GM21619 (cell line): ENCODE data around the gene TCHHL1.

Source experiments
- ATAC-seq: cut with Tn5 transposase; IDR thresholded peaks from one replicate; pipeline ENCODE4 v1.9.1; 2021; ENCODE audit not compliant: unreplicated experiment

TCHHL1 gene

DNA sequence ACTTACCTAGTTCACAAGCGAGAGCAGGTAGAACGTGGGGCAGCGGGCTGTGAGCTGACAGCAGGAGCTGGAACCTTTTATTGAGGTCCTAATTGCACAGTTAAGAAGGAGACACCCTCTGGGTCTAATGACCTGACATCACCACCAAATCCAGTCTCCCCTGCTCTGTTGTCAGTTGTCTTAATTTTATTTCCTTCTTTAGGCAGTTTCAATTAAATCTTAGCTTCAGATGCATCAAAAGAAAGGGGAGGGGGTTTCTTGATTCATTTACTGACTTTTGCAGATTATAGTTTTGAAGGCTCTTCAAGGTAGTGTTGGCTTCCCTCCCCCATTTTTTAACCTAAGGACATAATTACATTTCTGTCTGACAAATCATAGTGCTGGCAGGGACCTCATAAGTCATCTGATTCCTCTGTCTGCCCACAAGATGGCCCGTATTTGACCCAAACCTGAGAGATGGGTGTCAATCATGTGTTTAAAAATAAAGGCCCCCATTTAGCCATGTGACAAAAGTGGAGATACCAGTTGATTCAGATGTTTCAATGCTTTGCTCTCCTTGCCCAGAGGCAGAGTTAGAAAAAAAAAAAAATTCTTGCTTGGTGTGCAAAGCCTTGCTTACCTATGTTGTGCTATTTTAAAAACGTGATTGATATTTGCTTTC is at the start of gene TCHHL1:
TCHHL1 (minus strand) TSS at position 51 of the 661 bp plus-strand sequence. CDS start 921 bp downstream, outside the sequence.
- no peak for ATAC-seq

DNA sequence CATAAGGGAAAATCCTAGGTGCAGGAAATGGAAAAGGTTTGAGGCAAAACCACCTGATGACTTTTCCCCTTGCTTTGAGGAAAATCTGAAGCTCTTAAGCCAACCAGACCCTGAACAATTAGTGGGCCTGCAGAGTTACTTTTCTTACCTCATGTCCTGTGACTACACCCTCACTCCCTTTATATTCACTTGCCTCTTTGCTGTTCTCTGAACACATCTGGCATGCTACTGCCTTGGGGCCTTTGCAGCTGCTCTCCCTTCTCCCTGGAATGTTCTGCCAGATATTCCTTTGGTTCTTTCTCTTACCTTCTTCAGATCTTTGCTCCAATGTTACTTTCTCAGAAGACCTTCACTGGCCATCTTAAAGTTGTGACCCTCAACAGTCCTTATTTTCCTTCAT is 48.4 kb upstream of the TCHHL1 start:
- ATAC-seq, result no peak

DNA sequence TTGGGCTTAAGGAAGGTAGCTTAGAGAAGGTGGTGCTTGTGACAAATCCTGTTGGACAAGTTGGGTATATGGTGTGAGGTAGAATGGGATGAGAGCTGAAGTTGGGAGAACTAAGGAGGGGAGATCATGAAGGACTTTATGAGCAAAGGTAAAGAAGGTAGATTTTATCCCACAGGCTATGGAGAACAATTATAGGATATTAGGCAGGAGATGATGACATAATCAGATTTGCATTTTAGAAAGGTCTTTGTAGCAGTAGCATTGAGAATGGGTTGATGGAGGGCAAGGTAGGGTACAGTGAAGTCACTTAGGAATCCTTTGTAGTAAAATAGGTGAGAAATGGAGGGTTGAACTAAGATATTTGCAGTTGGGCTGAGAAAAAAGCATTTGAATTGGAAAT is 41.3 kb upstream of the TCHHL1 start:
- no peak for ATAC-seq

- no peak for ATAC-seq
Observed at GRCh38 chr1:152127673-152128072, 38.8 kb upstream of the TCHHL1 start.

DNA sequence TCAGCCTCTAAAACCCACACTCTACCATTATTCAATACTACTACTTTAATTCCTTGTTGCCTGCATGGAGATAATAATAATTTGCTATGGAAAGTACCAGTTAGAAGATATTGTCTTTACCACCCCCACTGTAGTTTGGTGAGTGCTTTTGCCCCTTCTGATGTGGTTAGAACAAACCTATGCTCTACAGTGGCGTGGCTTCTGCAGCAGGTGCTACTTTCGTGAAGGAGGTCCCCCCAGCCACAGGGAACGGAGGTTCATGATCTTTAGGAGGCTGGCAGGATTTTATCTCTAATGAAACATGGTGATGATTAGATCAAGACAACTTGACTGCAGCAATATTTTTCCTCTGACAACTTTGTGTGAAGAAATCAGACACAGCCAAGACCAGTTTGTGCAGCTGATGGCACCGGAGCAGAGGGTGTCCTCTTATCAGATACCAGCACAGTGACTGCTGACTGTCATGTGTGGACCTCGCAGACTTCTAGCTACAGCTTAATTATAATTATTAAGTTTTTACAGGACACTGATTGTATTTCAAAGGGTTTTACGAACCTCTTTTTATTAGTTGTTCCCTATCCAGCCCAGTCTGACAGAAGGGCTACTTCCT is 37.1 kb upstream of the TCHHL1 start:
- ATAC-seq, result no peak

DNA sequence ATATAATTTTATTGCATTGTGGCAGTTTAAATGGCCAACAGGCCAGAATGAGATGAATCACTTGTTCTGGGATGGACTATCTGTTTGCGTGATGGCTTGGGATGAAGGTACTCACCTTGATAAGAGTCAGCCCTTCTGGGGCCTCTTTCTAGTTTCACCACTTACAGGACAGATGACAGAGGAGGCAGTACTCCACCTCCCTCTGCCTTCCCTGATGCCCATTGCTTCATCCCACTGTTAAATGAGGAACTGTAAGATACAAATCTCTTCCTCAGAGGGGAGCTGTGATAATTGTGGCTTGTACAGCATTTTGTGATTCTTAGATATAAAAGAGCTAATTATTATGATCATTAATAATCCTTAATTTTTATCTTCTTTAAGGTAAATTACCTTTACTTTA is 30.1 kb upstream of the TCHHL1 start:
- no peak for ATAC-seq

DNA sequence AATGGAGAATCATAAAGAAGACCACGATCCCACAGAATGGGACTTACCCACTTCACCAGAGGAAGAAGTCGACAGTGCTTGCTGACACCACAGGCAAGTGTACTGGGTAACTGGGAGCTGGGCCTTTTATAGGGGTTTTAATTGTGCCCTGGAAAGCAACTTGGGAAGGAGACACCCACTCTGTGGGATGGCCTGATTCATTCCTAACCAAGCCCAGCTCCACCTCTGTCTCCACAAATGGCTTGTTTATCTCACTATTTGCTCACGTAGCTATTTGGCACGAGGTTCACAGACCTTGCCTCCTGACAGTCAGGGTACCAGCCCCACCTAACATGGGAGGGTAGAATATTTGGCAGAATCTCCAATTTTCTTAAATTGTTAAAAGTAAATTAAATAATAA is 26.5 kb upstream of the TCHHL1 start, which contains the start of gene TCHH:
TCHH (minus strand) TSS at position 101 of the 400 bp plus-strand sequence. CDS start 1,364 bp downstream, outside the sequence.
- no peak for ATAC-seq

DNA sequence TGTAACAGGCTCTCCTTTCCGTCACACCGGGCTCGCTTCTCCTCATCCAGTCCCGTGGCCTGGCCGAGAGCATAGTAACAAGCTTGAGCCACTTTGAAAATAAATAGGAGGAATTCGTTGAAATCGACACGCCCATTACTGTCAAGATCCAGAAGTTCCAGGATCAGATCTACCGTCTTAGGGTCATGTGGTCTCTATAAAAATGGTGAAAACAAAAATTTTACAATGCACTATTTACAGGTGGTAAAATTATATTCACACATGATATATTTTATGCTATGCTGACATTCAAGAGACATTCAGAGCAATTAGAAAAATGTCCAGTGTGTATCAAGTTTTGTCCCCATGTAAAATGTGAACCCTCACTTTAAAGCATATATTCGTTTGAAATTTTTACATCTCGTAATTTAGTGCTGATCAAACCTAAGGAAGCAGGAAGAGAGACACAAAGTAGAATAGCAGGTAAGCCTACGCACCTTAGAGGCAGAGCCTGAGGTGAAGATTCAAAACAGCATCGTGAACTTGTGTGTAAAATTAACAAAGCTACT is 24.1 kb upstream of the TCHHL1 start:
- ATAC-seq, result no peak

DNA sequence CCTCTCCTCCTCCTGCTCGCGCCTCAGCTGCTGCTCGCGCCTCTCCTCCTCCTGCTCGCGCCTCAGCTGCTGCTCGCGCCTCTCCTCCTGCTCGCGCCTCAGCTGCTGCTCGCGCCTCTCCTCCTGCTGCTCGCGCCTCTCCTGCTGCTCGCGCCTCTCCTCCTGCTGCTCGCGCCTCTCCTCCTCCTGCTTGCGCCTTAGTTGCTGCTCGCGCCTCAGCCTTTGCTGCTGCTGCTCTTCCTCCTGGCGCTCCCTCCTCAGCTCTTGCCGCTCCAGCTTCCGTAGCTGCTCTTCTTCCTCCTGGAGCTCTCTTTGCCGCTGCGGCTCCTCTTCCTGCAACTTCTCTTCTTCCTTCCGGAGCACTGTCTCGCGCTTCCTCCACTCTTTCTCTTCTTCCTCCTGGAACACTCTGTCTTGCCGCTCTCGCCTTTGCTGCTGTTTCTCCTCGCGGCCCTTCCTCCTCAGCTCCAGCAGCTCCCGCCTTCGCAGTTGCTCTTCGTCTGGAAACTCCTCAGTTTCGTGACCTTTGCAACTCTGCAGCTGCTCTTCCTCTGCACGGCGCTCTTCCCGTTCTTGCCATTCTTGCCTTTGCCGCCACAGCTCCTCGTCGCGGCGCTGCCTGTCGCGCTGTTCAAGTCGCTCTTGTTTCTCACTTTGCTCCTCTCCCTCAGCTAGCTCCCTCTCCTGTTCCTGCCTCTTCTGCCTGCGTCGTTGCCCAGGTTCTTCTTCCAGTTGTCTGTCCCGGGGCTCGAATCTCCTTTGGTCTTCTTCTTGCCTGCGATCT is 23.4 kb upstream of the TCHHL1 start:
- no peak for ATAC-seq

DNA sequence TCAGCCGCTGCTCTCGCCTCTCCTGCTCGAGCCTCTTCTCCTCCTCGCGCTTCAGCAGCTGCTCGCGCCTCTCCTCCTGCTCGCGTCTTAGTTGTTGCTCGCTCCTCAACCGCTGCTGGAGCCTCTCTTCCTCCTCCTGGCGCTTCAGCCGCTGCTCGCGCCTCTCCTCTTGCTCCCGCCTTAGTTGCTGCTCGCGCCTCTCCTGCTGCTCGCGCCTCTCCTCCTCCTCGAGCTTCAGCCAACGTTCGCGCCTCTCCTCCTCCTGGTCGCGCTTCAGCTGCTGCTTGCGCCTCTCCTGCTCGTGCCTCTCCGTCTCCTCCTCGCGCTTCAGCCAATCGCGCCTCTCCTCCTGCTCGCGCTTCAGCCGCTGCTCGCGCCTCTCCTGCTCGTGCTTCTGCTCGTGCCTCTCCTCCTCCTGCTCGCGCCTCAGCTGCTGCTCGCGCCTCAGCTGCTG is 22.7 kb upstream of the TCHHL1 start:
- no peak for ATAC-seq

DNA sequence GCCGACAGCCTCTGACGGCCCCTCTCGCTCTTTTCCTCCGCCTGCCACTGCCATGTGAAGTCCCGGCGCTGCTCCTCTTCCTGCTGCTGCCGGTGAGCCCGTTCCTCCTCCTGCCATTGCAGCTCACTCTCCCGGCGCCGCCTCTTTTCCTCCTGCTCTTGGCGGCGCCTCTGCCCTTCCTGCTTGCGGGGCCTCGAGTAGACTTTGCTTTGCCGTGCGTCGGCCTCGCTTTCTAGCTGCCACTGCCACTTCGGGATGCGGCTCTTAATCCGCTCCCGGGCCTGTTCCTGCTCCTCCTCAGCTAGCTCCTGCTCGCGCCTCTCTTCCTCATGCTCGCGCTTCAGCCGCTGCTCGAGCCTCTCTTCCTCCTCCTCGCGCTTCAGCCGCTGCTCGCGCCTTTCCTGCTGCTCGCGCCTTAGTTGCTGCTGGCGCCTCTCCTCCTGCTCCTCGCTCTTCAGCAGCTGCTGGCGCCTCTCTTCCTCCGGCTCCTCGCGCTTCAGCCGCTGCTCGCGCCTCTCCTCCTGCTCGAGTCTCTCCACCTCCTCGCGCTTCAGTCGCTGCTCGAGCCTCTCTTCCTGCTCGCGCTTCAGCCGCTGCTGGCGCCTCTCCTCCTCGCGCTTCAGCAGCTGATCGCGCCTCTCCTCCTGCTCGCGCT is 22.1 kb upstream of the TCHHL1 start:
- ATAC-seq, result no peak

GRCh38 chr1:152110365-152110859 is 21.5 kb upstream of the TCHHL1 start:
- ATAC-seq, result no peak

DNA sequence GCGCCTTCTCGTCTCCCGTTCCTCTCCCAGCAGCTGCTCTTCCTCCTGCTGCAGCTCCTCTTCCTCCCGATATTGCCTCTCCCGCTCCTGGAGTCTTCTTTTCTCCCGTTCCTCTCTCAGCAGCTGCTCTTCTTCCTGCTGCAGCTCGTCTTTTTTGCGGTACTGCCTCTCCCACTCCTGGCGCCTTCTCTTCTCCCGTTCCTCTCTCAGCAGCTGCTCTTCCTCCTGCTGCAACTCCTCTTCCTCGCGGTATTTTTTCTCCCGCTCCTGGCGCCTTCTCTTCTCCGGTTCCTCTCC is 21.1 kb upstream of the TCHHL1 start:
- no peak for ATAC-seq

DNA sequence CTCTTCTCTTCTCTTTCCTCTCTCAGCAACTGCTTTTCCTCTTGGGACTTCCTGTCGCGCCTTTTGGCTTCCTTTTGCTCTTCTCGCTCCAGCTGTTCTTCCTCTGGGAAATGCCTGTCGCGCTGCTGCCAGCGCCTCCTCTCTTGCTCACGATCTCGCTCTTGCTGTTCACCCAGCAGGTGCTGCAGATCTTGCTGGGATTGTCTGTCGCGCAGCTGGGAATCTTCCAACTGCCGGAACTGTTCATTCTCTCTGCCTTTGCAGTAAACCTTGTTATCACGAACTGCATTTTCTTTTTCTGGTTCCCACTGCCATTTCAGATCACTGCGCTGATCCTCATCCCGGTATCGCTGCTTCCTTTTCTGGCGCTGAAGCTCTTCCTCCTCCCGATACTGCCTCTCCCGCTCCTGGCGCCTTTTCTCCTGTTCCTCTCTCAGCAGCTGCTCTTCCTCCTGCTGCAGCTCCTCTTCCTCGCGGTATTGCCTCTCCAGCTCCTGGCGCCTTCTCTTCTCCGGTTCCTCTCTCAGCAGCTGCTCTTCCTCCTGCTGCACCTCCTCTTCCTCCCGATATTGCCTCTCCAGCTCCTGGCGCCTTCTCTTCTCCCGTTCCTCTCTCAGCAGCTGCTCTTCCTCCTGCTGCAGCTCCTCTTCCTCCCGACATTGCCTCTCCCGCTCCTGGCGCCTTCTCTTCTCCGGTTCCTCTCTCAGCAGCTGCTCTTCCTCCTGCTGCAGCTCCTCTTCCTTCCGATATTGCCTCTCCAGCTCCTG is 20.6 kb upstream of the TCHHL1 start:
- no peak for ATAC-seq

- no peak for ATAC-seq
Observed at GRCh38 chr1:152108882-152109222, 20.0 kb upstream of the TCHHL1 start.

DNA sequence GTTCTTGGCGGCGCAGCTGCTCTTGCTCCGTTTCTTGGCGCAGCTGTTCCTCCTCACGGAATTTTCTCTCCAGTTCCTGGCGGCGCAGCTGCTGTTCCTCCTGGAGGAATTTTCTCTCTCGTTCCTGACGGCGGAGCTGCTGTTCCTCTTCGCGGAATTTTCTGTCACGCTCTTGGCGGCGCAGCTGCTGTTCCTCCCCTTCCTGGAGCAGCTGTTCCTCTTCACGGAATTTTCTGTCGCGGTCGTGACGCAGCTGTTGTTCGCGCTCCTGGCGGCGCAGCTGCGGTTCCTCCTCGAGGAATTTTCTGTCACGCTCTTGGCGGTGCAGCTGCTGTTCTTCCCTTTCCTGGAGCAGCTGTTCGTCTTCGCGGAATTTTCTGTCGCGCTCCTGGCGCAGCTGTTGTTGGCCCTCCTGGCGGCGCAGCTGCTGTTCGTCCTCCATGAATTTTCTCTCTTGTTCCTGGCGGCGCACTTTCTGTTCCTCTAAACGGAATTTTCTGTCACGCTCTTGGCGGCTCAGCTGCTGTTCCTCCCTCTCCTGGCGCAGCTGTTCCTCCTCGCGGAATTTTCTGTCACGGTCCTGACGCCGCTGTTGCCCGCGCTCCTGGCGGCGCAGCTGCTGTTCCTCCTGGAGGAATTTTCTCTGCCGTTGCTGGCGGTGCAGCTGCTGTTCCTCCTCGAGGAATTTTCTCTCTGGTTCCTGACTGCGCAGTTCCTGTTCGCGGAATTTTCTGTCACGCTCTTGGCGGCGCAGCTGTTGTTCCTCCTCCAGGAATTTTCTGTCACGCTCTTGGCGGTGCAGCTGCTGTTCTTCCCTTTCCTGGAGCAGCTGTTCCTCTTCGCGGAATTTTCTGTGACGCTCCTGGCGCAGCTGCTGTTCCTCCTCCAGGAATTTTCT is 19.4 kb upstream of the TCHHL1 start:
- no peak for ATAC-seq

GRCh38 chr1:152107031-152107983 is 18.4 kb upstream of the TCHHL1 start:
- ATAC-seq, result no peak

- no peak for ATAC-seq
Observed at GRCh38 chr1:152104854-152105253, 16.0 kb upstream of the TCHHL1 start.
